Activated naive CD4-positive, alpha-beta T cell treated with anti-CD3 and anti-CD28 coated beads, Interleukin-2, amount 50 U/mL, for 72 hours (primary cell): Measurements from ENCODE around the gene IFNAR2. TPM values are rescaled to one million over a fixed set of nuclear protein-coding genes. Genes with fewer than 3 reads are reported as not detected.
A peak's percentile ranks its signal among the peaks of the same experiment; 100 is the strongest.
"Not testable (repeated sequence)": the region's sequence is repeated elsewhere in the genome, so short reads cannot be mapped to it uniquely, and the experiment has no call there.

ENCODE experiments used
- ATAC-seq, 2 donors: fragments of 150-1000 bp; cut with Tn5 transposase; 2 replicates each; pipeline ENCODE4 v1.10.0; 2021; ENCODE audit warnings: mild to moderate bottlenecking in 2 of 2, moderate library complexity in 2 of 2
- DNase-seq, 2 donors: peaks; one replicate each; pipeline ENCODE4 v3.0.0; 2021 to 2022; ENCODE audit warnings: low spot score in 2 of 2
- H3K27ac Mint-ChIP-seq, 2 donors: one replicate each; pipeline ENCODE4 v1.8.0; 2022; ENCODE audit warnings: mild to moderate bottlenecking in 2 of 2, mixed read lengths in 2 of 2
- H3K36me3 Mint-ChIP-seq, 2 donors: one replicate each; pipeline ENCODE4 v1.8.0; 2022; ENCODE audit warnings: mixed read lengths in 2 of 2
- H3K9me3 Mint-ChIP-seq, 2 donors: one replicate each; pipeline ENCODE4 v1.8.0; 2022; ENCODE audit warnings: mixed read lengths in 2 of 2
- total RNA-seq, 2 donors: library from RNA; stranded (reverse); gene quantifications; one replicate each; pipeline ENCODE4 v1.2.3, GENCODE V29; 2022

IFNAR2 gene
- total RNA-seq, 2 donors from 2014 or later = 42.2 to 44.4 TPM

GRCh38 chr21:33207449-33208149, 22.1 kb upstream of the IFNAR2 start:
- Mint-ChIP-seq H3K36me3 (peaks cover 0 to 23% of the 10 kb centered on the region in 2 donors), H3K9me3 (peaks cover 5 to 16% of the 10 kb centered on the region in 2 donors), H3K27ac (no peak overlapping the region)
- no peak for DNase-seq
- ATAC-seq = no peak

GRCh38 chr21:33208534-33208933, 21.2 kb upstream of the IFNAR2 start:
- peaks cover 0 to 23% of the 10 kb centered on the region in 2 donors for H3K36me3 Mint-ChIP-seq

GRCh38 chr21:33211305-33211704, 18.4 kb upstream of the IFNAR2 start:
- H3K36me3 Mint-ChIP-seq = peaks cover 12 to 23% of the 10 kb centered on the region in 2 donors

More at GRCh38 chr21:33208534-33208933, 21.2 kb upstream of the IFNAR2 start:
- ATAC-seq (no peak), DNase-seq (no peak)
- Mint-ChIP-seq H3K9me3 (peaks cover 5 to 16% of the 10 kb centered on the region in 2 donors), H3K27ac (no peak overlapping the region)

GRCh38 chr21:33211732-33212131, 18.0 kb upstream of the IFNAR2 start:
- Mint-ChIP-seq H3K27ac (no peak overlapping the region), H3K9me3 (peaks cover 0 to 16% of the 10 kb centered on the region in 2 donors), H3K36me3 (peaks cover 12 to 21% of the 10 kb centered on the region in 2 donors)
- ATAC-seq (no peak), DNase-seq (no peak)

More at GRCh38 chr21:33211305-33211704, 18.4 kb upstream of the IFNAR2 start:
- ATAC-seq = no peak
- no peak for DNase-seq
- Mint-ChIP-seq H3K27ac (no peak overlapping the region), H3K9me3 (peaks cover 0 to 16% of the 10 kb centered on the region in 2 donors)

- no peak for DNase-seq
- ATAC-seq = no peak
- Mint-ChIP-seq H3K36me3 (peaks cover 12 to 15% of the 10 kb centered on the region in 2 donors), H3K27ac (no peak overlapping the region), H3K9me3 (peaks cover 0 to 10% of the 10 kb centered on the region in 2 donors)
Measured at GRCh38 chr21:33212159-33212851, 17.4 kb upstream of the IFNAR2 start.

- Mint-ChIP-seq H3K9me3 (peaks cover 6 to 8% of the 10 kb centered on the region in 2 donors), H3K27ac (no peak overlapping the region), H3K36me3 (peaks cover 10 to 21% of the 10 kb centered on the region in 2 donors)
- no peak for DNase-seq
- no peak for ATAC-seq
Measured at GRCh38 chr21:33214056-33214455, 15.7 kb upstream of the IFNAR2 start.

GRCh38 chr21:33217138-33217520, 12.6 kb upstream of the IFNAR2 start:
- DNase-seq = no peak
- H3K36me3 Mint-ChIP-seq = peaks cover 21 to 32% of the 10 kb centered on the region in 2 donors
- no peak overlapping the region for H3K27ac Mint-ChIP-seq
- H3K9me3 Mint-ChIP-seq = peaks cover 15 to 16% of the 10 kb centered on the region in 2 donors
- ATAC-seq = no peak

GRCh38 chr21:33219300-33219699, 10.4 kb upstream of the IFNAR2 start:
- peaks cover 16 to 39% of the 10 kb centered on the region in 2 donors for H3K36me3 Mint-ChIP-seq
- H3K27ac Mint-ChIP-seq = no peak overlapping the region
- ATAC-seq (no peak), DNase-seq (no peak)
- H3K9me3 Mint-ChIP-seq = peaks cover 16 to 18% of the 10 kb centered on the region in 2 donors

- ATAC-seq (no peak), DNase-seq (no peak)
- Mint-ChIP-seq H3K36me3 (peaks cover 13 to 39% of the 10 kb centered on the region in 2 donors), H3K9me3 (peaks cover 16 to 18% of the 10 kb centered on the region in 2 donors), H3K27ac (no peak overlapping the region)
Measured at GRCh38 chr21:33219954-33220353, 9.8 kb upstream of the IFNAR2 start.

GRCh38 chr21:33225376-33225775, 4.4 kb upstream of the IFNAR2 start:
- H3K36me3 Mint-ChIP-seq = peaks cover 0 to 20% of the 10 kb centered on the region in 2 donors
- not testable (repeated sequence) for H3K27ac Mint-ChIP-seq, H3K9me3 Mint-ChIP-seq, ATAC-seq, DNase-seq

GRCh38 chr21:33228455-33228854, 1.3 kb upstream of the IFNAR2 start:
- DNase-seq (no peak), ATAC-seq (no peak)
- H3K27ac Mint-ChIP-seq = no peak overlapping the region
- no peaks in the 10 kb centered on the region for H3K9me3 Mint-ChIP-seq
- H3K36me3 Mint-ChIP-seq = peaks cover 17 to 24% of the 10 kb centered on the region in 2 donors

GRCh38 chr21:33229099-33229783, 497 bp upstream of the IFNAR2 start:
- Mint-ChIP-seq H3K36me3 (peaks cover 15 to 24% of the 10 kb centered on the region in 2 donors), H3K27ac (peak overlapping the region; percentile 33 to 89), H3K9me3 (no peaks in the 10 kb centered on the region)
- no peak for DNase-seq
- ATAC-seq = no peak

GRCh38 chr21:33230545-33231324, 997 bp downstream of the IFNAR2 start:
- Mint-ChIP-seq H3K9me3 (no peaks in the 10 kb centered on the region), H3K27ac (peak overlapping the region; percentile 89 to 97), H3K36me3 (peaks cover 20 to 24% of the 10 kb centered on the region in 2 donors)
- DNase-seq = no peak
- peak; percentile 21 to 23 for ATAC-seq

- Mint-ChIP-seq H3K36me3 (peaks cover 24% of the 10 kb centered on the region in 2 donors), H3K9me3 (no peaks in the 10 kb centered on the region), H3K27ac (peak overlapping the region; percentile 89 to 97)
- ATAC-seq (peak; percentile 78 to 86), DNase-seq (peak; percentile 63 to 71)
Measured at GRCh38 chr21:33231526-33231925, 1.8 kb downstream of the IFNAR2 start.

GRCh38 chr21:33232291-33233034, 2.7 kb downstream of the IFNAR2 start:
- no peaks in the 10 kb centered on the region for H3K9me3 Mint-ChIP-seq
- no peak for ATAC-seq
- H3K36me3 Mint-ChIP-seq = peaks cover 24 to 29% of the 10 kb centered on the region in 2 donors
- no peak for DNase-seq
- H3K27ac Mint-ChIP-seq = peak overlapping the region; percentile 86 to 89
